Measurements from ENCODE around the gene RBP5.

The RBP5 gene

GRCh38 chr12:7090222-7090998 lies 38.3 kb downstream of the RBP5 start:
- H3K79me2 ChIP-seq (ENCODE audit: low read length), result no peaks in the 10 kb centered on the region
- H3K9ac ChIP-seq (ENCODE audit: low read length), result no peak overlapping the region
- H3K4me1 ChIP-seq (ENCODE audit: low read length), result no peaks in the 10 kb centered on the region
- no peak overlapping the region for H3K27ac ChIP-seq (ENCODE audit: low read length)
- H3K36me3 ChIP-seq (replicated peaks; ENCODE audit: low read depth, low read length), result no peaks in the 10 kb centered on the region
- TF ChIP-seq EZH2phosphoT487 (IDR thresholded peaks at IDR 0.05; ENCODE audit: low read depth), result no peak
- no peaks in the 10 kb centered on the region for H3K9me3 ChIP-seq (ENCODE audit: insufficient read depth, low read length)
- no peak overlapping the region for H3K4me2 ChIP-seq (ENCODE audit: low read length)
- no peaks in the 10 kb centered on the region for H4K20me1 ChIP-seq (ENCODE audit: insufficient read depth, low read length)
- H3K27me3 ChIP-seq (ENCODE audit: low read depth, low read length), result no peaks in the 10 kb centered on the region
- no peak overlapping the region for H2AFZ ChIP-seq (ENCODE audit: low read depth, low read length)
- no peak overlapping the region for H3K4me3 ChIP-seq (ENCODE audit: low read length)

- Histone ChIP-seq H3K27me3 (ENCODE audit: low read depth, low read length) (no peaks in the 10 kb centered on the region), H3K4me2 (ENCODE audit: low read length) (no peak overlapping the region), H3K4me1 (ENCODE audit: low read length) (no peaks in the 10 kb centered on the region), H4K20me1 (ENCODE audit: insufficient read depth, low read length) (no peaks in the 10 kb centered on the region), H3K27ac (ENCODE audit: low read length) (no peak overlapping the region), H2AFZ (ENCODE audit: low read depth, low read length) (no peak overlapping the region), H3K36me3 (replicated peaks; ENCODE audit: low read depth, low read length) (no peaks in the 10 kb centered on the region), H3K79me2 (ENCODE audit: low read length) (no peaks in the 10 kb centered on the region), H3K4me3 (ENCODE audit: low read length) (no peak overlapping the region), H3K9me3 (ENCODE audit: insufficient read depth, low read length) (no peaks in the 10 kb centered on the region), H3K9ac (ENCODE audit: low read length) (no peak overlapping the region)
- no peak for TF ChIP-seq EZH2phosphoT487 (IDR thresholded peaks at IDR 0.05; ENCODE audit: low read depth)
- no peak for TF ChIP-seq CTCF (IDR thresholded peaks at IDR 0.05; ENCODE audit: low read depth, low read length)
Observed at GRCh38 chr12:7089196-7089871, 39.4 kb downstream of the RBP5 start.

- H3K27ac ChIP-seq (ENCODE audit: low read length), result no peak overlapping the region
- H3K4me3 ChIP-seq (ENCODE audit: low read length), result no peak overlapping the region
- H3K79me2 ChIP-seq (ENCODE audit: low read length), result no peaks in the 10 kb centered on the region
- H3K4me2 ChIP-seq (ENCODE audit: low read length), result no peak overlapping the region
- H3K27me3 ChIP-seq (ENCODE audit: low read depth, low read length), result no peaks in the 10 kb centered on the region
- H3K9me3 ChIP-seq (ENCODE audit: insufficient read depth, low read length), result 0 out of 2 replicates have a peak, but pooled peaks cover 2% of the 10 kb centered on the region
- H3K9ac ChIP-seq (ENCODE audit: low read length), result no peak overlapping the region
- no peaks in the 10 kb centered on the region for H3K4me1 ChIP-seq (ENCODE audit: low read length)
- TF ChIP-seq EZH2phosphoT487 (IDR thresholded peaks at IDR 0.05; ENCODE audit: low read depth) (no peak), CTCF (IDR thresholded peaks at IDR 0.05; ENCODE audit: low read depth, low read length) (no peak)
- H4K20me1 ChIP-seq (ENCODE audit: insufficient read depth, low read length), result no peaks in the 10 kb centered on the region
- no peak overlapping the region for H2AFZ ChIP-seq (ENCODE audit: low read depth, low read length)
- H3K36me3 ChIP-seq (replicated peaks; ENCODE audit: low read depth, low read length), result no peaks in the 10 kb centered on the region
Observed at GRCh38 chr12:7083125-7083524, 45.6 kb downstream of the RBP5 start.

- H3K27ac ChIP-seq (ENCODE audit: low read length), result no peak overlapping the region
- no peak for TF ChIP-seq EZH2phosphoT487 (IDR thresholded peaks at IDR 0.05; ENCODE audit: low read depth)
- no peak for TF ChIP-seq CTCF (IDR thresholded peaks at IDR 0.05; ENCODE audit: low read depth, low read length)
- no peak overlapping the region for H3K4me2 ChIP-seq (ENCODE audit: low read length)
- H3K4me3 ChIP-seq (ENCODE audit: low read length), result no peak overlapping the region
- no peaks in the 10 kb centered on the region for H3K79me2 ChIP-seq (ENCODE audit: low read length)
- no peaks in the 10 kb centered on the region for H3K4me1 ChIP-seq (ENCODE audit: low read length)
- no peak overlapping the region for H2AFZ ChIP-seq (ENCODE audit: low read depth, low read length)
- no peaks in the 10 kb centered on the region for H3K27me3 ChIP-seq (ENCODE audit: low read depth, low read length)
- no peaks in the 10 kb centered on the region for H3K36me3 ChIP-seq (replicated peaks; ENCODE audit: low read depth, low read length)
- H4K20me1 ChIP-seq (ENCODE audit: insufficient read depth, low read length), result no peaks in the 10 kb centered on the region
- no peak overlapping the region for H3K9ac ChIP-seq (ENCODE audit: low read length)
- H3K9me3 ChIP-seq (ENCODE audit: insufficient read depth, low read length), result 0 out of 2 replicates have a peak, but pooled peaks cover 2% of the 10 kb centered on the region
Observed at GRCh38 chr12:7081037-7081436, 47.7 kb downstream of the RBP5 start.
